Amygdala (tissue), 56 donors: ENCODE results near the gene TFR2.

Source experiments
- DNase-seq, 56 donors: peaks; one replicate each; lab custom pipeline; 2025; lab: John Stamatoyannopoulos, UW

TFR2 gene

DNA sequence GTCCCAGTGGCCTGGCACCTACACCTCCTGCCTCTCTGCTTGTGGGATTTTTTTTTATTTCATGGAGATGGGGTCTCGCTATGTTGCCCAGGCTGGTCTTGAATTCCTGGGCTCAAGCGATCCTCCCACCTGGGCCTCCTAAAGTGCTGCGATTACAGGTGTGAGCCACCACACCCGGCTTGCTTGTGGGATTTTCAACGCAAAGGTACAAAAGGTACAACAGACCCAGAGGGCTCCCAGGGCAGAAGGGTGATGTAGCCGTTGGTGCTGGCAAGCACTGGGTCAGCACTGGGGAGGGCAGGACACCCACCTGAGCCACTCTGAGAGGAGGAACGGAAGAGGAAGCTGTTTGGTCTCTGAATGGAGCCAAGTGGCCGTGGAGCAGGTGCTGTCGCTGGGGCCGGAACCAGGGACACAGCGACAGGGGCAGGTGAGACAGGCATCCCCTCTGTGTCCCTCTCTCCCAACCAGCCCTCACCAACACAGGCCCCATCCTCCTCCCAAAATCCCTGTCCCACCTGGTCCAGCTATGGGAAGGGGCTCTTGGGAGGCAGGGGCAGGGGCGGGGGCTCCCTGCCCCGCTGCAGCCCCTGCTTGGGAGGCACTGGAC is 64.9 kb downstream of the TFR2 start:
- no peak for DNase-seq

DNA sequence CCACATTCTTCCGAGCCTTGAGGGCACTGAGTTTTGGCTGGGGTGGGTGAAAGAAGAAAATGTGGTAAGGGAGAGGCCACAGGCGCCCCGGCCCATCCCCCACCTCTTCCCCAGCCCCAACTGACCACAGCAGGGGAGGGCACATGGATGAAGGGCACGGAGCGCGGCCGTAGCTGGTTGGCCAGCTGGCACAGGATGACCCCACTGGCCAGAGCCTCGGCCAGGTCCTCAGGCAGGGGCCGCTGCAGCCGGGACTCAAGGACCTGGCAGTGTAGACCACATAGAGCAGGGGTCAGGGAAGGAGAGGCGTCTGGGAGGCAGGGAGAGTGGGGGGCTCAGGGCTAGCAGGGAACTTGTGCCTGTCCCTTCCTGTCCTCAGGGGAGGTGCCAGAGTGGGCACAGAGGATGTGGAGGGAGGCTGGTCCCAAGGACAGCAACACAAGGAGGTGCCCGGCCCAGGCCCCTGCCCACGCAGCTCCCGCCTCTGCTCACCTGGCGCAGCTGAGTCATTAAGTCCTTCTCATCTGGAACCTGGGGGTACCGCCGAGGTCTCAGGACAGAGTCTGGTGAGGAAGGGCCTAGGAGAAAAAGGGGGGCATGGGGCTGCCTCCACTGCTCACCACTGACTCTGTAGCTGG is 65.5 kb downstream of the TFR2 start:
- peak in 1 of 56 donors; percentile 39 for DNase-seq

DNA sequence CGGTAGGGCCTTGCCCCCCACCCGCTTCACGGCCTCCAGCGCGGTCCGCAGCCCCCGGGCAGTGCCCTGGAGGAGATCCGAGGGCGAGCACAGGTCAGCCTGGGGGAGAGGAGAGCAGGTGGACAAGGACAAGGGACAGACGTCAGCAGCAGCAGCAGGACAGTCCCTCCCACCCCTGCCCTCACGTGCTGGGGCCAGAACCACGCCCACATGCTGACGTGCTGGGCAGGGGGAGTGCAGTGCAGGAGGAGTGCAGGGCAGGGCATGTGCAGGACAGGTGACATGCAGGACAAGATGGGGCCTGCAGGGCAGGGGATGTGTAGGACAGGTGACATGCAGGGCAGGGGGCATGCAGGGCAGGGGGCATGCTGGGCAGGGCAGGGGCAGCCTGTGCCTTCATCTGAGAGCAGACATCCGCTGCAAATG is 66.1 kb downstream of the TFR2 start:
- peak in 1 of 56 donors; percentile 24 for DNase-seq

DNA sequence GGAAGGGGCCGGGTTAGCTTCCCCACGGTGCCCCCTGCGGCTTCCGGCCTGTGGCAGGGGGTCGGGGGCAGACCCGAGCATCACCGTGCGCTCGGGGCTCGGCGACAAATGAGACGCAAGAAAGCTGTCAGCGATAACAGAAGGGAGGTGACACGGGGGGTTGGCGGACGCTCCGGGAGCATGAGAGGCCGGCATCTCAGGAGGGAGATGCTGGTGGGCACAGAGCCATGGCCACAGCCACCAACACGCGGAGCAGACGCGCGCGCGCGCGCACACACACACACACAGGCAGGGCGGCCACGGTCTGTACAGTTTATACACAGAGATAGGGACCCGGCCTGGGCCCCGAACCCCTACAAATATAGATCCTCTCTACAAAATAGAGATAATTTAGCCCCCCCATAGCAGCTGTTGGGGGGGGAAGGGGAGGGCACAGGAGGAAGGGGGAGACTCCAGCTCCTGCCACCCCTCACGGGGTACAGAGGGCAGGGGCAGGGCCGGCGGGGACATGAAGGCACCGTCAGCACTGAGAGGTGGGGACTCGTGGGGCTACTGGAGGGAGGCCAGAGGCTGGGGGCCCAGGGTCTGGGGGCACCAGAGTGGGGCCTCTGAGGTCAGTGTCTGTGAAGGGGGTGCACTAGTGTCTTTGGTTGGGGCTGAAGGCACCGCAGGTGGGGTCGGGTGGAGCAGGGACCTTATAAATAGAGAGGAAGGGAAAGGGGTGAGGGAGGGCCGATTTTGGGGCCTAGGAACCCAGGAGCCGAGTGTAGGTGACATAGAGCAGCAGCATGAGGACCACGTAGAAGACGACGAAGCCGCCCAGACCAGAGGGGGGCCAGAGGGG is 66.8 kb downstream of the TFR2 start:
- DNase-seq: no peak

DNA sequence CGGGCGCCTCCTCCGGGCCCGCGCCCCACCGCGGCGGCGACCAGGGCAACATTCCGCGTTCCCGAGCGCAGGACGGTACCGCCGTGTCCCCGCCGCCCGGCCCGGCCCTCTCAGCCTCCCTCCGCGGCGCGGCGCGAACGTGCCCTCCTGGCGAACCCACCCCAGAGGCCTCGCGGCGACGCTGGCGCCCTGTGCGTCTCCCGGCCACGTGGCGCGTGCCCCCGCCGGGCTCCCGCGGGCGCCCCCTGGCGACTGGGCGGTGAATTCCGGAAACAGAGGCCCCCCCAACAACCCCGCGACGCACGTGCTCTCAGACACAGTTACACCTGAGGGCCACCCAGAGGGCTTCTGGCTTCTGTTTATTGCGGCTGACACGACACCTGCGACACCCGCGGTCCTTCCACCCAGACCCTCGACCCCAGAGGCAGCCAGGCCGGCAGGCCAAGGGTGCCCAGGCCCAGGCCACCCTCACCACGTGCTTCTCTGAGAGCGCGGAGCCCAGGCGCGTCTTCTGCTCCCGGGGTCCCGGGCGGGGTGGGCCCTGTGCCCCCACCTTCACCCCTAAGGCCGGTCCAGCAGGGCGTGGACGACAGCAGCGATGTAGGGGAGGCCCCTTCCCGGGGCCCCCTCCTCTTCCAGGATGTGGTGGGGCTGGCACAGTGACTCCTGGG is 67.5 kb downstream of the TFR2 start, which contains the start of gene SAP25:
Gene SAP25, minus strand, starts transcription at position 210 of the 671 bp plus-strand sequence. Its CDS starts 158 bp downstream, at position 52.
- no peak for DNase-seq

DNA sequence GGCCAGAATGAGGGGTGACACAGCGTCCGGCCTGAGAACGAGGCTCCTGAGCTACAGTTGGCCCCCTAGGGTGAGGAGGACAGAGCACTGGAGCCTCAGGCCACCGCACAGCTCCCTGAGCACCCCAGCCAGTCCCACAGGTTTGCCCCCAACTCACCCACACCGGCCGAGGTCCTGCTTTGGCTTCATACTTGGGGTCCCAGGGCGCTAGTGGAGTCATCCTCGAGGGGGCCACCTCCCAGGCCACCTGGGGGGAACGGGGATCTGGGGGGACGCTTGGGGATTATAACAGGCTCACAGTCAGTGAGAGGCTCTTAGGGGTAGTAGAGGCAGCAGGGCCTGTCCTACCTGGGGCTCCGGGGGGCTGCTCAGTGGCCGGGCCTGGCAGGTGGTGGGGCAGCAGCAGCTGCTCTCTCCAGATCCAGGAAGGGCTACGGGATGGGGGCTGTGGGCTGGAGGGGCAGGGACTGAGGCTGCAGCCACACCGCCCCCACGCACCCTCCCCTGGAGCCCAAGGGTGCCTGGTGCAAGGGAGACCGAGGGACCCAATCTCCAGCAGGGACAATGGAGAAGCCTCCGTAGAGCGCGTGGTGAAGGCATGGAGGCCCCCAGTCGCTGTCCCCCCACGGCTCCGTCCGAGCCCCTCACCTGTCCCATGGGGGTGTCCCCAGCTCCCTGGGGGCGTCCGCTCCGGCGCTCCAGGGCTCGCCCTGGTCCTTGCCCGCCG is 68.2 kb downstream of the TFR2 start:
- no peak for DNase-seq

DNA sequence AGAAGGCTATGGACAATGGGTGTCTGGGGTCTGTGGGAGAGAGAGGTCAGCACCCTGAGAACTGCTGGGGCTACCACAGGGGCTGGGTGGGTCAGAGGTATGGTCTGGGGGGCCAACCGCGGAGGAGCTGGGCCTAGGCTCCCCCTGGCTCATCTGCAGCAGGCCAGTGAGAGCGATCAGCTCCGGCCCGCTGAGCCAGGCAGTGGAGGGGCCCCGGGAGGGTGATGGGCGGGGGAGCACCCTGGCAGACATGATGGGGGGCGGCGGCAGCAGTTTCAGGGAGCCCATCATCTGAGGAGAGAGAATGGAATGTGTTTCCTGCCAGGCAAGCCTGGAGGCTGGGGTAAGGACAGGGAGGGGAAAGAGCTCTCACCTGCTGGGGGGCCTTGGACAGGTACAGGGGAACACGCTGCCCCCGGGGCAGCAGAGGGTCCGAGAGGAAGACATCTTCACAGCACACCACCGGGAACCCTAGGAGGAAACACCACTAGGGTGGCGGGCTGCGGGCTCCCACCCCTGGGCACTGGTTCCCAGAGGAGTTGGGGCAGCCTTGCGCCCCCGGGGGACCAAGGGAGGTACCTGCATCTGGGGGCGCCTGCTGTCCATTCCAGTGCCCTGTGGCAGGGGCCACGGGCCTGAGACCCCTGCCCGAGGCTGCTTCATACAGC is 68.9 kb downstream of the TFR2 start:
- no peak for DNase-seq

DNA sequence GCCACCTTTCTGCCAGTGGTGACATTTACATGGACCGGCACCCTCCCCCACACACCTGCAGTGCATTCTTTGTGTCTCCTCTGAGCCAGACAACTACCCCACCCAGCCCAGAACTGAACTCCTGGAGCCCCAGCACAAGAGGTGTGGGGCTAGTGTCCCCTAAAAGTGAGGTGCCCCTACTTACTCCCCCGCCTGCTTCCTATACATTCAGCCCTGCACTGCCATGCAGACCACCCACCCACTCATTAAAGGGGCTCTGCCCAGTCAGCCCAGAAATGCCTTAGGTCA is 69.6 kb downstream of the TFR2 start:
- no peak for DNase-seq

DNA sequence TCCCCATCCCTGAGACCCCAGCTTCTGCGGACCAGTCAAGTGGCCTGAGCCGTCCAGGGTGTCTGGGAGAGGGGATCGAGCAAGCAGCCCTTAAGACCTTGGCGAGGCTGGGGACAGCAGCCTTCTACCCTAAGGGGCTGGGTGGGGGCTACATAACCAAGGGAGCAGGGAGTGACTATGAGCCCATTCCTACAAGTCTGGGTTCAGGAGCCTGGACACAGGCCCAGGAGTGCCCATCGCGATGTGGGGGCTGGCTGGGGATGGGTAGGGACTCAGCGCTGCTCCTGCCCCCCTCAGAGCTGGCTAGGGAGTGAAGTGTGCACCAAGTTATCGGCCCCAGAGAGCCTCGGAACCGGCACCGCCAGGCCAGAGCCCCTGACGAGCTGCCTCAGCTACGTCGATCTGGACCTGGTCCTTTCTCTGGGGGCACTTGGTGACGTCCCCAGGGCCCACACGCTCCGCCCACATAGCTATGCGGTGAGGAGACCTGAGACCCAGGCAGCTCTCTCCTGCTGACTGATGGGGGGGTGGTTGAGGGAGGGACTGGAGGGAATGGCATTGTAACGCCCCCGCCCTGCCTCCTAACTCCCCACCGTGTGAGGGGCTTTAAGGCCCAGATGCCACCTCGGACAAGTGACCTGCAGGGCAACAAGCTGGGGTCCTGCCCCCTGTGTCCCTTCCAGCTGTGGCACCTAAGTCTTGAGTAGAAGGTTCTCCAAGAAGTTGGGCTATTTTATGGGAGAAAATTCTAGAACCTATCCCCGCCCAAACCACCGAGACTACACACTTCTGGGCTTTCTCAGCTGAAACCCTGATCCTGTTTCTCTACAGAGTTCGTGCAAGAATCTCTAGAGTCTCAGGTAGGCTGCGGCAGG is 70.2 kb downstream of the TFR2 start:
- DNase-seq: peak in 1 of 56 donors; percentile 14
